Aortic smooth muscle cell (primary cell): ENCODE measurements around the gene PSMC5. TPM values are rescaled to one million over a fixed set of nuclear protein-coding genes. Genes with fewer than 3 reads are reported as not detected.

Experiments used
- total RNA-seq: library from RNA; depleted of rRNA; stranded (reverse); fragments of >200 nt; gene quantifications from 2 replicates; pipeline ENCODE4 v1.2.3, GENCODE V29; 2014

PSMC5 gene
- total RNA-seq: 100 and 134 TPM in 2 replicates

GRCh38 chr17:63827002-63827800 lies at the start of gene PSMC5, which contains the start of gene FTSJ3:
TSS of gene PSMC5 (plus strand) at chr17:63827431. CDS start at chr17:63827491, 60 bp downstream.
TSS of gene FTSJ3 (minus strand) at chr17:63827663. CDS start at chr17:63826902, 761 bp downstream.

GRCh38 chr17:63842540-63843386 lies 15.5 kb downstream of the PSMC5 start, which contains the start of gene SMARCD2:
TSS of gene SMARCD2 (minus strand) at chr17:63842685. CDS start at chr17:63842674, 11 bp downstream.

DNA sequence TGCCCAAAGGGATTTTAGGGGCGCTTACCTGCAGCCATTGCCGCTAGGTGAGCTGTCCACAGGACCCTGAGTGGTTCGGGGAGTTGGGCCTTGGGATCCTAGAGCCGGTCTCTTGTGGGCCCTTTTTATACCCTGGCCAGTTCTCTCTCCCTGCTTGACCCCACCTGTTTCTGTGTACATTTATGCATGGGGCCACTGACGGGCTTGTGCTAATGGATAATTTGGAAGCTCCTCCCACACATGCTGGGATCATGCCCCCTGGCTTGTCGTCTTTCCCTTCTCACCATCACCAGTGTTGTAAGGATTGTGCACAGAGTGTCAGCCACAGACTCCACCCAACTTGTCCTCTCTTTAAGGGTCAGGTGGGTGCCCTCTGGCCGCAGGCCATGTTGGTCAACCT lies 46.3 kb downstream of the PSMC5 start, which contains the start of gene CSH2:
TSS of gene CSH2 (minus strand) at position 101 of the 400 bp plus-strand sequence. CDS start at position 38, 63 bp downstream.

Other genes with a start within 250 kb of the PSMC5 start
- 15.7 and 15.9 TPM in 2 replicates for gene TACO1, start 226.5 kb upstream of the PSMC5 start, total RNA-seq
- gene MAP3K3, start 205.0 kb upstream of the PSMC5 start, total RNA-seq: 43.2 and 44.0 TPM in 2 replicates
- gene LIMD2, start 127.3 kb upstream of the PSMC5 start, total RNA-seq: 3.3 and 5.8 TPM in 2 replicates
- 19.5 and 21.1 TPM in 2 replicates for gene STRADA, start 85.6 kb upstream of the PSMC5 start, total RNA-seq
- 76.7 and 87.7 TPM in 2 replicates for gene CCDC47, start 53.8 kb upstream of the PSMC5 start, total RNA-seq
- 61.2 and 62.7 TPM in 2 replicates for gene DDX42, start 53.3 kb upstream of the PSMC5 start, total RNA-seq
- gene FTSJ3, start 232 bp downstream of the PSMC5 start, total RNA-seq: 47.4 and 65.3 TPM in 2 replicates
- 84.6 and 95.6 TPM in 2 replicates for gene SMARCD2, start 15.3 kb downstream of the PSMC5 start, total RNA-seq
- not detected in 2 replicates for gene CSH2, start 46.2 kb downstream of the PSMC5 start, total RNA-seq
- gene GH2, start 54.5 kb downstream of the PSMC5 start, total RNA-seq: not detected in 2 replicates
- not detected in 2 replicates for gene CSH1, start 69.1 kb downstream of the PSMC5 start, total RNA-seq
- not detected in 2 replicates for gene CSHL1, start 83.8 kb downstream of the PSMC5 start, total RNA-seq
- not detected in 2 replicates for gene GH1, start 91.4 kb downstream of the PSMC5 start, total RNA-seq
- 2.1 and 2.9 TPM in 2 replicates for gene CD79B, start 104.9 kb downstream of the PSMC5 start, total RNA-seq
- gene SCN4A, start 145.5 kb downstream of the PSMC5 start, total RNA-seq: 0.12 and 0.13 TPM in 2 replicates
- gene PRR29, start 170.9 kb downstream of the PSMC5 start, total RNA-seq: 1.5 and 2.5 TPM in 2 replicates
- gene ICAM2, start 193.2 kb downstream of the PSMC5 start, total RNA-seq: 22.9 and 44.0 TPM in 2 replicates